Loucy (cell line): ENCODE results near the gene AVL9.

Experiments used
- CTCF ChIP-seq: fragments of 200-600 bp; sonication (generic); conservative IDR thresholded peaks from 2 replicates; pipeline ENCODE4 v1.5.1; 2014; ENCODE audit warnings: mild to moderate bottlenecking, antibody characterized with exemption, low read length
- EZH2phosphoT487 ChIP-seq: fragments of 200-600 bp; IDR thresholded peaks from 2 replicates; pipeline ENCODE4 v1.6.1; 2018; ENCODE audit warnings: antibody characterized with exemption, mild to moderate bottlenecking, moderate library complexity, borderline replicate concordance

- no peak for TF ChIP-seq CTCF
- TF ChIP-seq EZH2phosphoT487 = no peak
These were observed 41.3 kb downstream of the AVL9 start for GRCh38 chr7:32536585-32536984.
